Activated T-helper 1 cell treated with anti-CD3 and anti-CD28 coated beads, Interleukin-12 subunit alpha, Interleukin-12 subunit beta, Interleukin-2, Interleukin-4 antibody, amounts not matched to agents 30 ng/mL and 10 ng/mL and 1 ng/mL, durations not matched to agents 14 hours and 24 hours and 36 hours (primary cell): ENCODE data around the gene PANK2. TPM values are rescaled to one million over a fixed set of nuclear protein-coding genes. Genes with fewer than 3 reads are reported as not detected.
A peak's percentile ranks its signal among the peaks of the same experiment; 100 is the strongest.

Experiments used
- DNase-seq: peaks from one replicate; pipeline ENCODE4 v3.0.0; 2021; ENCODE audit warnings: low spot score
- H3K27ac Mint-ChIP-seq: one replicate; pipeline ENCODE4 v1.8.0; 2021; ENCODE audit warnings: mild to moderate bottlenecking, mixed read lengths
- H3K27me3 Mint-ChIP-seq: one replicate; pipeline ENCODE4 v1.8.0; 2022; ENCODE audit warnings: mild to moderate bottlenecking, moderate library complexity, mixed read lengths; ENCODE audit not compliant: insufficient read depth
- H3K36me3 Mint-ChIP-seq: one replicate; pipeline ENCODE4 v1.8.0; 2021; ENCODE audit warnings: low read depth, mixed read lengths
- H3K4me1 Mint-ChIP-seq: one replicate; pipeline ENCODE4 v1.8.0; 2021; ENCODE audit warnings: low read depth, mixed read lengths
- H3K4me3 Mint-ChIP-seq: one replicate; pipeline ENCODE4 v1.8.0; 2021; ENCODE audit warnings: mild to moderate bottlenecking, moderate library complexity, mixed read lengths
- H3K9me3 Mint-ChIP-seq: one replicate; pipeline ENCODE4 v1.8.0; 2021; ENCODE audit warnings: mixed read lengths
- intact Hi-C: fragments of 100-400 bp; cut with micrococcal nuclease; formaldehyde crosslinking; loops from one replicate; pipeline ENCODE4 v1.15.1; 2024
- total RNA-seq: library from RNA; stranded (reverse); gene quantifications from 2 replicates; pipeline ENCODE4 v1.2.3, GENCODE V29; 2022

PANK2 gene
- total RNA-seq, 1 donor from 2014 or later, result 54.6 TPM

GRCh38 chr20:3927486-3928291 is 38.5 kb downstream of the PANK2 start:
- intact Hi-C loops, result no loop called here
- Mint-ChIP-seq H3K27me3 (no peaks in the 10 kb centered on the region), H3K27ac (peak overlapping the region; percentile 79), H3K36me3 (peaks cover 29% of the 10 kb centered on the region), H3K4me1 (peaks cover 61% of the 10 kb centered on the region), H3K4me3 (no peak overlapping the region), H3K9me3 (no peaks in the 10 kb centered on the region)
- DNase-seq, result no peak

DNA sequence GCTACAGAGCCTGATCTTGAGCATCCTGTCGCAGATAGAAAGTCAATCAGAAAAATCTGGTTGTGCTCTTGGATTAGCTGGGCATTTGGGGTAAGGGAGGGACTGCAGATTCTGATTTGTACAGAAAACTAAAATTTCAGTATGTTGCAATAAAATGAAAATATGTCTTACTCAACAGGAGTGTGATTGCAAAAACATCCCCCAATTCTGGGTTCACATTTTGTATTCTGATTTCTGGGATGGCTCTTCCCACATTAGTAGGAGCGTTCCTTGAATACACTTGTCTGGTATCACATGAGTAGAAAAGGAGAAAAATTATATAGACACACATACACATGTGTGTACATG is 40.5 kb downstream of the PANK2 start:
- Mint-ChIP-seq H3K27me3 (no peaks in the 10 kb centered on the region), H3K9me3 (no peaks in the 10 kb centered on the region), H3K4me3 (no peak overlapping the region), H3K27ac (peak overlapping the region; percentile 50), H3K36me3 (peaks cover 27% of the 10 kb centered on the region), H3K4me1 (peaks cover 49% of the 10 kb centered on the region)
- no peak for DNase-seq
- intact Hi-C loops, result no loop called here

DNA sequence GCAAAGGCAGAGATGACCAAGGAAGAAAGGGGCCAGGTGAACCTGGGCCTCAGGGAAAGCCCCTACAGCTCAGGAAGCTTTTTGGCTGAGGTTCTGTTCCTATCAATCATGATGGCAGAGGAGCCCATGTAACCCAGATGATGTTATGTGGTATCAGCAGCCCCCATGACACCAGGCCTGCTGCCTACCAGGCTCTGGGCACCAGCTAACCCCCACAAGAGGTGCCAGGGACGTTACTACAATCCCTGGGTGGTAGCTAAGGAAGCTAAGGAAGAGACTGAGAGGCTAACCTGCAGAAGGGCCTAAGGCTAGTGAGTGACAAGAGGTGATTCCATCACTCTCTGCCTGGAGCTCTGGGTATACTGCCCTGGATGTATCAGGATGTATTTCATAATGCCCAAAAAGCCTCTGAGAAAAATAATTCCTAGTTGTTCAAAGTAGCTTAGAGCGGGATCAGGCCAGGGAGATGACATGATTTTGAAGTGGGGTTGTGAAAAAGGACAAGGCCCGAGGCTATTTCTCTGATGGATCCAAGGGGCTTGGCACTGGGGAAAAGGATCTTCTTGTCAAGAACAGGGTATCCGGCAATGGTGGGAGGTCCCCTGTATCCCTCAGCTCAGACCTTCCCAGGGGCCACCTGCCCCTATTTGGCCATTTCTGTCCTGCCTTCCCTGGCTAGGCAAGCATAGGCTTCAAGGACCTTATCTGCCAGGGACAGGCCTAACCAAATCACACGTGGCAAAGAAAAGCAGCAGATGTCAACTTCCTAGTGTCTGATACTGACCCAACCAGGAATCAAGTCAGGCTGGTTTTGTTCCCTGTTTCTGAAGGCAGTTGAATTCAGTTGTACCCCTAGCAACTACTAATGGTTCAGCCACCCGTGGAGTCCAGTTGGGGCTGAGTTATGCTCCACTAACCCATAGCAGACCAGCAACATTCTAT is 41.3 kb downstream of the PANK2 start:
- Mint-ChIP-seq H3K27ac (peak overlapping the region; percentile 50), H3K4me3 (no peak overlapping the region), H3K9me3 (no peaks in the 10 kb centered on the region), H3K27me3 (no peaks in the 10 kb centered on the region), H3K36me3 (peaks cover 27% of the 10 kb centered on the region), H3K4me1 (peaks cover 46% of the 10 kb centered on the region)
- DNase-seq, result no peak
- intact Hi-C loops, result no loop called here

GRCh38 chr20:3931664-3932063 is 42.5 kb downstream of the PANK2 start:
- no peak overlapping the region for H3K27ac Mint-ChIP-seq
- no peaks in the 10 kb centered on the region for H3K27me3 Mint-ChIP-seq
- intact Hi-C loops, result loop anchor here (2.0 kb wide), 1 partner anchor 49 kb away; no protein-coding TSS in a partner anchor
- no peaks in the 10 kb centered on the region for H3K9me3 Mint-ChIP-seq
- no peak for DNase-seq
- H3K4me3 Mint-ChIP-seq, result no peak overlapping the region
- peaks cover 21% of the 10 kb centered on the region for H3K36me3 Mint-ChIP-seq
- H3K4me1 Mint-ChIP-seq, result peaks cover 38% of the 10 kb centered on the region

- no peaks in the 10 kb centered on the region for H3K9me3 Mint-ChIP-seq
- DNase-seq, result no peak
- H3K4me1 Mint-ChIP-seq, result peaks cover 32% of the 10 kb centered on the region
- intact Hi-C loops, result loop anchor here (2.0 kb wide), 1 partner anchor 49 kb away; no protein-coding TSS in a partner anchor
- no peaks in the 10 kb centered on the region for H3K27me3 Mint-ChIP-seq
- peak overlapping the region; percentile 44 for H3K27ac Mint-ChIP-seq
- H3K36me3 Mint-ChIP-seq, result peaks cover 17% of the 10 kb centered on the region
- no peak overlapping the region for H3K4me3 Mint-ChIP-seq
Measured at GRCh38 chr20:3932277-3932676, 43.1 kb downstream of the PANK2 start.

DNA sequence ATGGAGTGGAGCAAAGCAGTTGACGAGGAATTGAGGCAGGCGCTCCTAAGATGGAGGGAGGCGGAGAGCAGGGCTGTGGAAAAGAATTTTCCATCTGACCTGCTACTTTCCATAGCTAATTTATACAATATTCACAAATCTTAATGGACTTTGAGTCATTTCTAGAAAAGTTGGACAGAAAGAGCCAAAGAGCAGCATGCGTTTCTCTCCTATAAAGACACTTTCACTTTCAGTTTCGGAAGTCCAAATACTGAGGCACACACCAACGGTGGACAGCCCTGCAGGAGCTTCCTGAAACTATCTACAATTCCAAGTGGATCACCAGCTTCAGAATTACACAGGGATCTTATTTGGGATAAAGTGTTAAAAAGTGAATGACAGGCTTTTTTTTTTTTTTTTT is 43.5 kb downstream of the PANK2 start:
- Mint-ChIP-seq H3K27me3 (no peaks in the 10 kb centered on the region), H3K27ac (peak overlapping the region; percentile 44), H3K4me1 (peaks cover 30% of the 10 kb centered on the region), H3K36me3 (peaks cover 21% of the 10 kb centered on the region), H3K4me3 (peak overlapping the region; percentile 26), H3K9me3 (peaks cover 3% of the 10 kb centered on the region)
- no peak for DNase-seq
- intact Hi-C loops, result loop anchor here (2.0 kb wide), 1 partner anchor 48 kb away; no protein-coding TSS in a partner anchor

DNA sequence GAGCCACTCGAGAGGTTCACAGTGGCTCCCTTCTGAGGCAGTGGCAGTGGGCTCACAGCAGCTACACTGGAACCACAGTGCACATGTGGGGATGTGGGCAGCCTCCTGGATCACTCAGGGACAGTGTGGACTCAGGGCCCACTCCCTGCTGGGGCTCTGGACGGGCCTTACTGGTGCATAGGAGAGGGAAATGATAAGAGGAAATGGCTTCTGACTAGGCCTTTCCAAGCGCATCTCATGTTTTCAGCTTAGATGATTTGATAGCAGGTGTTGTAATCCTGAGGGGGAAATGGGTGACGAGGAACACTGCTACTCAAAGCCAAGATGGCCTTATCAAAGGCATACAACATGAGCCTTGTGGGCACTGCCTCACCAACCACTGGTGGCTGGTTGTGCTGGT is 44.0 kb downstream of the PANK2 start:
- DNase-seq, result no peak
- Mint-ChIP-seq H3K27me3 (no peaks in the 10 kb centered on the region), H3K27ac (peak overlapping the region; percentile 48), H3K36me3 (peaks cover 21% of the 10 kb centered on the region), H3K4me3 (no peak overlapping the region), H3K9me3 (peaks cover 5% of the 10 kb centered on the region), H3K4me1 (peaks cover 26% of the 10 kb centered on the region)
- intact Hi-C loops, result loop anchor here (2.0 kb wide), 1 partner anchor 48 kb away; no protein-coding TSS in a partner anchor

DNA sequence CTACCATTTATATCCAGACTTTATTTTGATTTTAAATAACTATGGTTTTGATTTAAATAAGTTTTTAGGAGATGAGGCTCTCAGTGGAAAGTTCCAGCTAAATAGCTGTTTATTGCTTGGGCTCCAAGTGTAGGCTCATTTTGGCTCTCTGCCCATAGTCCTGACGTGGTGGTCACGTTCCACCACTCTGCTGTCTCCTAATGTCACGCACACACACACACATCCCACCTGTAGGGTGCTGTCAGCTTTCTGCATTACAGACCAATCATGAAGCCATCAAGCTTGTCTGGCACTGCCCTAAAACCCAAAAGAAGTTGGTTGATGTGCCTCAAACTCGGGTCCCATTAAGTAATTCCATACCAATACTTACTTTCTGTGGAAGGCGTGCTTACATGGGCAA is 45.4 kb downstream of the PANK2 start:
- Mint-ChIP-seq H3K9me3 (peaks cover 10% of the 10 kb centered on the region), H3K4me3 (no peak overlapping the region), H3K27ac (no peak overlapping the region), H3K4me1 (peaks cover 21% of the 10 kb centered on the region), H3K27me3 (no peaks in the 10 kb centered on the region), H3K36me3 (peaks cover 32% of the 10 kb centered on the region)
- no peak for DNase-seq
- intact Hi-C loops, result no loop called here

DNA sequence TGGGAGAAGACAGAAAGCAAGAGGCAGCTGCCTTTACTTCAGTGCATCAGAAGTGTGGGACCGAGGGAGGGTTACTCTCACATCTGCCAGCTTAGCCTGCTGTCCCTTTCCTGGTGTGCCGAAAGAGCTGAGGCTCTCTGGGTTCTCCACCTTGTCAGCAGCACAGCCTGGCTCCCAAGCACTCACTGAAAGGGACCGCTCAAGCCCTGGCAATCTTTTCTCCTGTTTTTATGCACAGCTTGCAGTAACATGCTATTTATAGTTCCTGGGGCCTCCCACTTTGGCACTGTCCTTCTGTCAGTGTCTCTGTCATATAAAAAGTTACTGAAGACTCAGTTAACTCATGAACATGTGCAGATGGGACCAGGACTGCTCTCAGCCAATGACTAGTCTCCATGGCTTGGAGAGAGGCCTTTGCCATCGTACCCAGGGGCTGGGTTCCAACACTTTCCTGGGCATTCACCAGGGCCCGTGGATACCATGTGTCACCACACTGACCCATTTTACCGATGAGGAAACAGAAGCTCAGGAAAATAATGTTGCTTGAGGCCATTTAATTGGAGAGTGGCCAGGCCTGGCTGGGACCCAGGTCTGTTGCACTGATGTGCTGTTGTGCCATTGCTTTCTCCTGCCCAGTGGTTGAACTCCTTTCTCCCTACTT is 46.2 kb downstream of the PANK2 start:
- Mint-ChIP-seq H3K36me3 (peaks cover 39% of the 10 kb centered on the region), H3K4me1 (peaks cover 14% of the 10 kb centered on the region), H3K4me3 (no peak overlapping the region), H3K27ac (no peak overlapping the region), H3K9me3 (peaks cover 14% of the 10 kb centered on the region), H3K27me3 (no peaks in the 10 kb centered on the region)
- DNase-seq, result no peak
- intact Hi-C loops, result no loop called here

DNA sequence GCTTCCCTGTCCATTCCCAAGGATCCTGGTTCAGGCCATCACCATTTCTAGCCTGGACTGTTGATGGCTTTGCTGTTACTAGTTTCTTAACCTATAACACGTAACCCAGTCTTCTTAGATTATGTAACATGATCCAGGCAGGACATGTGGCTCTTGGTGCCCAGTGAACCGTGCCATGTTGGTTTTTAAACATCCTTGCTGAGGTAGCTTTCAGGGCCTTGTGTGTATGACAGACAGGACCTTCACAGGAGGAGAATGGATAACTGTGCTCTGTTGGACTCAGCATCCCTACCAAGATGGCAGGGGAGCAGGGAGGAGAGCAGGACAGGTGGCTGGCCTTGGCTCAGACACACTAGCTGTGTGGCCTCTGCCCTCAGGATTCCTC is 46.8 kb downstream of the PANK2 start:
- Mint-ChIP-seq H3K27me3 (no peaks in the 10 kb centered on the region), H3K4me3 (no peak overlapping the region), H3K27ac (no peak overlapping the region), H3K36me3 (peaks cover 44% of the 10 kb centered on the region), H3K9me3 (peaks cover 17% of the 10 kb centered on the region), H3K4me1 (peaks cover 14% of the 10 kb centered on the region)
- DNase-seq, result no peak
- intact Hi-C loops, result no loop called here

- Mint-ChIP-seq H3K27me3 (no peaks in the 10 kb centered on the region), H3K4me3 (no peak overlapping the region), H3K36me3 (peaks cover 47% of the 10 kb centered on the region), H3K27ac (no peak overlapping the region), H3K4me1 (peaks cover 7% of the 10 kb centered on the region), H3K9me3 (peaks cover 17% of the 10 kb centered on the region)
- no peak for DNase-seq
- intact Hi-C loops, result no loop called here
Measured at GRCh38 chr20:3937618-3938017, 48.4 kb downstream of the PANK2 start.

- intact Hi-C loops, result no loop called here
- Mint-ChIP-seq H3K27me3 (no peaks in the 10 kb centered on the region), H3K27ac (no peak overlapping the region), H3K4me3 (no peak overlapping the region), H3K9me3 (peaks cover 17% of the 10 kb centered on the region), H3K36me3 (peaks cover 42% of the 10 kb centered on the region), H3K4me1 (no peaks in the 10 kb centered on the region)
- no peak for DNase-seq
Measured at GRCh38 chr20:3940905-3941304, 51.7 kb downstream of the PANK2 start.
